ENCODE measurements around the gene RAB14.

The RAB14 gene

GRCh38 chr9:121191235-121191634, 10.4 kb downstream of the RAB14 start:
- TF ChIP-seq CTCF (conservative IDR thresholded peaks at IDR 0.05; ENCODE audit: low read depth), result no peak
- CTCF ChIA-PET, result no interaction called here
- POLR2A ChIA-PET (ENCODE audit: low non-redundant PET), result no interaction called here
- H3K27ac ChIP-seq, result no peak overlapping the region
- no peak for DNase-seq (ENCODE audit: low spot score)

- ChIA-PET POLR2A (ENCODE audit: low non-redundant PET) (no interaction called here), CTCF (no interaction called here)
- no peak overlapping the region for H3K27ac ChIP-seq
- no peak for TF ChIP-seq CTCF (conservative IDR thresholded peaks at IDR 0.05; ENCODE audit: low read depth)
- no peak for DNase-seq (ENCODE audit: low spot score)
Measured at GRCh38 chr9:121189660-121190059, 12.0 kb downstream of the RAB14 start.

- no peak for TF ChIP-seq CTCF (conservative IDR thresholded peaks at IDR 0.05; ENCODE audit: low read depth)
- CTCF ChIA-PET, result interaction anchor here (0.7 kb wide), 1 partner anchor 221 kb away, joined by 3 read pairs; no protein-coding TSS in a partner anchor
Measured at GRCh38 chr9:121189006-121189405, 12.7 kb downstream of the RAB14 start.

GRCh38 chr9:121187636-121188305, 13.9 kb downstream of the RAB14 start:
- H3K27ac ChIP-seq, result no peak overlapping the region
- TF ChIP-seq CTCF (conservative IDR thresholded peaks at IDR 0.05; ENCODE audit: low read depth), result no peak
- ChIA-PET CTCF (interaction anchor here (0.6 to 0.7 kb wide), 3 partner anchors 14 to 147 kb away, joined by 4 to 9 read pairs (median 4); partner anchors contain the start of gene RAB14), POLR2A (ENCODE audit: low non-redundant PET) (no interaction called here)
- no peak for DNase-seq (ENCODE audit: low spot score)

More at GRCh38 chr9:121189006-121189405, 12.7 kb downstream of the RAB14 start:
- no peak overlapping the region for H3K27ac ChIP-seq
- DNase-seq (ENCODE audit: low spot score), result no peak
- POLR2A ChIA-PET (ENCODE audit: low non-redundant PET), result no interaction called here

- H3K27ac ChIP-seq, result no peak overlapping the region
- DNase-seq (ENCODE audit: low spot score), result no peak
- TF ChIP-seq CTCF (conservative IDR thresholded peaks at IDR 0.05; ENCODE audit: low read depth), result no peak
- ChIA-PET POLR2A (ENCODE audit: low non-redundant PET) (interaction anchor here (0.8 kb wide), 1 partner anchor 15 kb away, joined by 8 read pairs; the partner anchor contains the start of gene RAB14), CTCF (interaction anchor here (0.5 to 1.8 kb wide), 4 partner anchors 13 to 218 kb away, joined by 3 to 4 read pairs (median 4); partner anchors contain the start of gene RAB14)
Measured at GRCh38 chr9:121185774-121186403, 15.8 kb downstream of the RAB14 start.

- ChIA-PET POLR2A (ENCODE audit: low non-redundant PET) (interaction anchor here (0.8 kb wide), 1 partner anchor 16 kb away, joined by 8 read pairs; the partner anchor contains the start of gene RAB14), CTCF (interaction anchor here (1.8 kb wide), 1 partner anchor 16 kb away, joined by 4 read pairs; no protein-coding TSS in a partner anchor)
- no peak for DNase-seq (ENCODE audit: low spot score)
- TF ChIP-seq CTCF (conservative IDR thresholded peaks at IDR 0.05; ENCODE audit: low read depth), result no peak
- H3K27ac ChIP-seq, result no peak overlapping the region
Measured at GRCh38 chr9:121185178-121185745, 16.4 kb downstream of the RAB14 start.
